ENCODE data around the gene KISS1. TPM values are rescaled to one million over a fixed set of nuclear protein-coding genes. Genes with fewer than 3 reads are reported as not detected.

Gene KISS1
- total RNA-seq, 2 experiments from 2014 or later, result not detected

- no peak overlapping the region for H3K27ac Mint-ChIP-seq
Measured at GRCh38 chr1:204153667-204154066, 42.6 kb downstream of the KISS1 start.

DNA sequence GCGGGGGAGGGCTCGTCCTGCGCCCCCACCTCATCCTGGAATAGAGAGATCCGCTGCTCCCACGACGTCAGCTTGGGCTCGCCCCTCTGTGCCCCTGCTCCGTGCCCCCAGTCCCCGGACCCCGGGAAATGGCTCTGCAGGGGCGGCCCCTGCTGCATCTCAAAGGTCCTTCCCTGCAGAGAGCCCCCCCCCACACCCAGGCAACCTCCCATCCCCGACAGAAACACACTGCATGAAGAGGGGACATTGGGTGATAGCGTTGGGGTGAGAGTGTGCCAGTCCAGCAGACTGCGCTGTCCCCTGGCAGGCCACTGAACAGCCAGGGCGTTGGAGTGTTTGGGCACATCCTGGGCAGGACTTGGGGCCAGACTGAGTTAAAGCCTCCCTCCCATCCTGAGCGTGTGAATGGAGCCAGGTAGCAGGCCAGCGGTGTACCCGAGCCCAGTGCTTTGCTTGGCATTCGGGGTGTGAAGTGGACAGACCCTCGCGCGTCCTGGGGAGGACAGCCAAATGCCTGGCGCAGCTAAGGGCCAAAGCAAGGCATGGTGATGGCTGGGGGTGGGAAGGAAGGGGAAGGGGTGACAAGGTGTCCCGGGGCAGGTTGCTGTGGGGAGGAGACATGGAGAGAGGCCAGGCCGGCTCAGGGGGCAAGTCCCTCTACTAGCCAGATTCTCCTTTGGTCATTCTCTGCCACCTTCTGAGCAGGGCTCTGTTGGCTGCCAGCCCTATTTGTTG lies 43.8 kb downstream of the KISS1 start:
- no peak for DNase-seq
- H3K4me1 Mint-ChIP-seq, result peaks cover 2% of the 10 kb centered on the region
- H3K36me3 Mint-ChIP-seq (ENCODE audit: low read depth), result no peaks in the 10 kb centered on the region
- ChIA-PET CTCF (no interaction called here), POLR2A (no interaction called here)
- peaks cover 19% of the 10 kb centered on the region for H3K27me3 Mint-ChIP-seq
- H3K4me3 Mint-ChIP-seq, result peak overlapping the region; percentile 50
- no peak overlapping the region for H3K27ac Mint-ChIP-seq
- H3K9me3 Mint-ChIP-seq, result no peaks in the 10 kb centered on the region

More at GRCh38 chr1:204153667-204154066, 42.6 kb downstream of the KISS1 start:
- Mint-ChIP-seq H3K4me1 (peaks cover 2% of the 10 kb centered on the region), H3K4me3 (no peak overlapping the region), H3K36me3 (ENCODE audit: low read depth) (no peaks in the 10 kb centered on the region), H3K27me3 (peaks cover 19% of the 10 kb centered on the region), H3K9me3 (no peaks in the 10 kb centered on the region)
- CTCF ChIA-PET, result interaction anchor here (1.7 kb wide), 1 partner anchor 9 kb away, joined by 5 read pairs; no protein-coding TSS in a partner anchor
- DNase-seq, result no peak
- POLR2A ChIA-PET, result no interaction called here

GRCh38 chr1:204151552-204152309 lies 44.6 kb downstream of the KISS1 start, which contains the start of gene ETNK2:
Gene ETNK2, minus strand, starts transcription at chr1:204152044. Its CDS starts 192 bp downstream, at chr1:204151852.
- no peak within 1 kb of the TSS for H3K27ac Mint-ChIP-seq
- DNase-seq, result peak; percentile 27
- H3K4me1 Mint-ChIP-seq, result peaks cover 2% of the 10 kb centered on the region
- no peaks in the 10 kb centered on the region for H3K36me3 Mint-ChIP-seq (ENCODE audit: low read depth)
- no peaks in the 10 kb centered on the region for H3K9me3 Mint-ChIP-seq
- H3K4me3 Mint-ChIP-seq, result peak within 1 kb of the TSS; percentile 50
- CTCF ChIA-PET, result interaction anchor here (0.6 kb wide), 1 partner anchor 292 kb away, joined by 3 read pairs; no protein-coding TSS in a partner anchor
- POLR2A ChIA-PET, result no interaction called here
- H3K27me3 Mint-ChIP-seq, result peaks cover 19% of the 10 kb centered on the region

DNA sequence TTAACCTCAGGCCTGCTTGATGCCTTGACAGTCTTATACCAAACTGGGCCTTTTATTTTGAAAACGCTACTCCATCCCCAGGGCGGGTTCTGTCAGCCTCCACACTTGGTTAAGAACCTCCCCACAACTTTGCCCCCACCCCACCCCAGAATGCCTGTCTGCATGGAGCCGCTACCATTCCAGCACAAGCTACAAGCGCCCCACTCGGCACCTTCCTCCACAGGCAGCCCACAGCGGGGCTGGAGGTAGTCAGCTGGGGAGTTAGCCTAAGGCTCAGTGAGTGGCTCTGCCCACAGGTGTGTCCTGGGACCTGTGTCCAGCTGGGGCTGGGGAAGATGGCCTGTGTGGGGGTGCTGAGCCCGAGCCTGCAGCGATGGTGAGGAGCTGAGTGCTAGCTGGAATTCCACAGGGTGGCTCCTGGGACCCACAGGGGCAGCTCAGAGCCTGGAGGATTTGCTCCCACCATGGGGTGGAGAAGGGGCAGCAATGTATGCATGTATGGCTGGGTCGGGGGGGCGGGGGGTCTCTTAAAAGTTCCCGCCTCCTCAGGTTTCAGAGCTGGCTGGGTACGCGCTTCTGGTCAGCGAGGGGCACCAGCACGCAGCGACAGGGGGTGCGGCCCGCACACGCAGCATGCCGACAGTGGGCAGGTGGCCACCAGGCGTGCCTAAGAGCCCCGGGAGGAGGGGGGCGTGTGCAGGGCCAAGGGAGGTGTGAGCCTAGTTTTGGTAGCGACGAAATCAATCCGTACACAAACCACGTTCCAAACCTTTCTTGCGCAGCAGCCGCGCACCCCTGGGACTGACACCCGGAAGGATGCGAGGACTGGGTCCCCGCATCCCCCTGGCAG lies 45.4 kb downstream of the KISS1 start:
- peaks cover 2% of the 10 kb centered on the region for H3K4me1 Mint-ChIP-seq
- no peak for DNase-seq
- H3K36me3 Mint-ChIP-seq (ENCODE audit: low read depth), result no peaks in the 10 kb centered on the region

DNA sequence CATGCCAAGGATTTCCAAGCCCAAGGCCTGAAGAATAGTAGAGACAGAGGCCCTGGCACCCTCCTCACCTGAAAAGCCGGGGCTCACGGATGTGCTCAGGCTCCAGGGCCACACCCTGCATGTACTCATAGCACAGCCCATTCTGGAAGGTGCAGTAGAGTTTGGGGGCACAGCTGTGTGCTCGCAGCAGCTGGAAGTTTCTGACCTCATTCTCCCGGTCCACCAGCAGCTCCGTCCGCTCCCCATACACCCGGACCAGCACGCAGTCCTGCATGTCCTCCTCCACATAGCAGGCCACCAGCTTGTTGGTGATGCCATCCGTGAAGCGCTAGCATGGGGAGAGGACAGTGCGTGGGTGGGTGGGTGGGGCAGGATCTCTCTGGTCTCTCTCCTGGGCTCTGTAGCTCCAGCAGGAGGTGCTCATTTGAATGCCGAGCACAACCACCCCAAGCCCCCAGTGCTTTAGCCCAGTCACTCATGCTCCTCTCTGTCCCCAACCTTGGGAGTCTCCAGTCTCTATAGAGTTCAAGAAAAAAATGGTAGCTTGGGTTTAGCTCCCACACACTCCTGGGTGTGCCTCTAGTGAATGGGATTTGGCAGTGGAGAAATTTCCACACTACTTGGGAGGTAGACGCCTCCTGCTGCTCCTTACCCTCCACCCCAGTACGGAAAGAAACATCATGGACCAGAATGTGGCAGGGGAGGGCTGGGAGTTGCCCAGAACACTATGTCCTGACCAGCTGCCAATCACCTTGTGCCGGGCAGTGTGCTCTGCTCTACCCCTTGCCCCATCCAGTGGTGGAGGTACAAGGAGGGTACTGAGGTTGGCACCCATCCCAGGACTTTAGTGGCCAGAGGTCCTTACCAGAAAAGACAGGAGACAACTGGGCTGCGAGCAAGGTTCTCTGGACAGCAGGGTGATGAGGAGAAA lies 46.4 kb downstream of the KISS1 start:
- no peak overlapping the region for H3K27ac Mint-ChIP-seq

More for the DNA sequence above, 45.4 kb downstream of the KISS1 start:
- no peaks in the 10 kb centered on the region for H3K9me3 Mint-ChIP-seq
- POLR2A ChIA-PET, result no interaction called here
- H3K27ac Mint-ChIP-seq, result no peak overlapping the region
- H3K4me3 Mint-ChIP-seq, result peak overlapping the region; percentile 43
- peaks cover 19% of the 10 kb centered on the region for H3K27me3 Mint-ChIP-seq
- CTCF ChIA-PET, result interaction anchor here (0.6 to 1.6 kb wide), 2 partner anchors 12 to 292 kb away, joined by 3 to 5 read pairs; no protein-coding TSS in a partner anchor

DNA sequence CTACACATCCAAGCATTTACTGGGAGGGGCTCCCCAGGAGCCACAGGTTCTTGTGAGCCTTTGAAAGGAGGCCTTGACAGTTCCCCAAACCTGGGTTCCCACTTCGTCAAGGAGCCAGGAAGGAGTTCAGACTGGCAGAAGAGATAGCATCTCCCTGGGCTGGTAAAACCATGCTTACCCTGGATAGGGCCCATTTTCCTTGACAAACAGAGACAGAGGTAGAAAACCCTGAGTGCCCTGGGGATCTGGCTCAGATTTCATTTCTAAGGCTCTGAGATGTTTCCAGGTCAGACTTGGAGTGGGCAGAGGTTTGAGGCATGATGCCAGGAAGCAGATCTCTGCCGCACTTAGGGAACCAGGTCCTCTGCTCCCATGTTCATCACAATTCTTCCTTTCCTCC lies 47.2 kb downstream of the KISS1 start:
- H3K4me1 Mint-ChIP-seq, result peaks cover 2% of the 10 kb centered on the region
- H3K27ac Mint-ChIP-seq, result no peak overlapping the region
- ChIA-PET CTCF (no interaction called here), POLR2A (no interaction called here)
- H3K36me3 Mint-ChIP-seq (ENCODE audit: low read depth), result no peaks in the 10 kb centered on the region
- H3K4me3 Mint-ChIP-seq, result no peak overlapping the region
- no peaks in the 10 kb centered on the region for H3K9me3 Mint-ChIP-seq
- H3K27me3 Mint-ChIP-seq, result peaks cover 17% of the 10 kb centered on the region
- DNase-seq, result no peak

More for the DNA sequence above, 46.4 kb downstream of the KISS1 start:
- no peaks in the 10 kb centered on the region for H3K9me3 Mint-ChIP-seq
- peaks cover 2% of the 10 kb centered on the region for H3K4me1 Mint-ChIP-seq
- H3K27me3 Mint-ChIP-seq, result peaks cover 19% of the 10 kb centered on the region
- CTCF ChIA-PET, result interaction anchor here (1.6 kb wide), 1 partner anchor 13 kb away, joined by 5 read pairs; no protein-coding TSS in a partner anchor
- POLR2A ChIA-PET, result no interaction called here
- peak overlapping the region; percentile 18 for H3K4me3 Mint-ChIP-seq
- no peak for DNase-seq
- H3K36me3 Mint-ChIP-seq (ENCODE audit: low read depth), result no peaks in the 10 kb centered on the region

- no peaks in the 10 kb centered on the region for H3K4me1 Mint-ChIP-seq
- H3K9me3 Mint-ChIP-seq, result no peaks in the 10 kb centered on the region
- CTCF ChIA-PET, result no interaction called here
- POLR2A ChIA-PET, result no interaction called here
- DNase-seq, result no peak
- H3K27ac Mint-ChIP-seq, result no peak overlapping the region
- H3K4me3 Mint-ChIP-seq, result no peak overlapping the region
- H3K36me3 Mint-ChIP-seq (ENCODE audit: low read depth), result no peaks in the 10 kb centered on the region
- H3K27me3 Mint-ChIP-seq, result peaks cover 13% of the 10 kb centered on the region
Measured at GRCh38 chr1:204147406-204148383, 48.6 kb downstream of the KISS1 start.

GRCh38 chr1:204146965-204147364 lies 49.3 kb downstream of the KISS1 start:
- no peak for DNase-seq
- POLR2A ChIA-PET, result no interaction called here
- Mint-ChIP-seq H3K4me1 (no peaks in the 10 kb centered on the region), H3K27ac (no peak overlapping the region), H3K9me3 (no peaks in the 10 kb centered on the region), H3K27me3 (peaks cover 10% of the 10 kb centered on the region), H3K36me3 (ENCODE audit: low read depth) (no peaks in the 10 kb centered on the region), H3K4me3 (no peak overlapping the region)
- CTCF ChIA-PET, result no interaction called here

DNA sequence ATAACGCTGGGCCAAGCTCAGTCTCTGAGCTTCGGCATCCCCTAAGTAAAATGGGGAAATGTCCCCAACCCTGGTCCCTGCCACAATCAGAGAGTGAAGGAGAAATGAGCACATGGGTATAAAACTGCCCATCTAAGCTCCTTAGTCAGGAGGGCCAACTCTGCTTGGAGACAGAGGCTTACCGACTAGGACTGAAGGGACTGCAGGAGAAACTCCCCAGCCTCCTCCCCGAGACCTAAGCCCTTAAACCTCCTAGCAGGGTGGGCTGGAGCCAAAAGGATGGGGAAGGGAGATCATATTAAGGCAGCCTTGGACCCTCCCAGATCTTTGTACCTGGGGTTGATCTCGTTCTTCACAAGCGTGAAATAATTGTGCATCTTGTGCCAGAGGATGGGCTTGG lies 50.0 kb downstream of the KISS1 start:
- ChIA-PET CTCF (no interaction called here), POLR2A (no interaction called here)
- no peak for DNase-seq
- no peaks in the 10 kb centered on the region for H3K36me3 Mint-ChIP-seq (ENCODE audit: low read depth)
- H3K27me3 Mint-ChIP-seq, result peaks cover 10% of the 10 kb centered on the region
- H3K9me3 Mint-ChIP-seq, result no peaks in the 10 kb centered on the region
- no peak overlapping the region for H3K27ac Mint-ChIP-seq
- no peaks in the 10 kb centered on the region for H3K4me1 Mint-ChIP-seq
- no peak overlapping the region for H3K4me3 Mint-ChIP-seq

- H3K4me3 Mint-ChIP-seq, result no peak overlapping the region
- no peak overlapping the region for H3K27ac Mint-ChIP-seq
- POLR2A ChIA-PET, result no interaction called here
Measured at GRCh38 chr1:204145033-204145504, 51.2 kb downstream of the KISS1 start.

GRCh38 chr1:204143276-204144041 lies 52.8 kb downstream of the KISS1 start:
- H3K36me3 Mint-ChIP-seq (ENCODE audit: low read depth), result no peaks in the 10 kb centered on the region

More at GRCh38 chr1:204145033-204145504, 51.2 kb downstream of the KISS1 start:
- Mint-ChIP-seq H3K4me1 (no peaks in the 10 kb centered on the region), H3K27me3 (peaks cover 2% of the 10 kb centered on the region), H3K9me3 (no peaks in the 10 kb centered on the region), H3K36me3 (ENCODE audit: low read depth) (no peaks in the 10 kb centered on the region)
- DNase-seq, result no peak
- CTCF ChIA-PET, result no interaction called here

More at GRCh38 chr1:204143276-204144041, 52.8 kb downstream of the KISS1 start:
- no peaks in the 10 kb centered on the region for H3K27me3 Mint-ChIP-seq
- ChIA-PET POLR2A (no interaction called here), CTCF (interaction anchor here (1.4 kb wide), 1 partner anchor 15 kb away, joined by 3 read pairs; no protein-coding TSS in a partner anchor)
- H3K27ac Mint-ChIP-seq, result no peak overlapping the region
- no peak overlapping the region for H3K4me3 Mint-ChIP-seq
- H3K9me3 Mint-ChIP-seq, result no peaks in the 10 kb centered on the region
- no peak for DNase-seq
- no peaks in the 10 kb centered on the region for H3K4me1 Mint-ChIP-seq

All from activated CD4-positive, alpha-beta memory T cell treated with anti-CD3 and anti-CD28 coated beads, Interleukin-2, amount 10 ng/mL, durations not matched to agents 7 days and 5 days (primary cell).